A549 (cell line): ENCODE data around the gene USP13. TPM values are rescaled to one million over a fixed set of nuclear protein-coding genes. Genes with fewer than 3 reads are reported as not detected.

ENCODE experiments used
- ATAC-seq, 2 experiments: fragments of 200-7000 bp in 1 of 2; fragments of >200 bp in 1 of 2; cut with Nextera tagmentation in 1 of 2; cut with Tn5 transposase in 1 of 2; 3 replicates each; pipeline versions ENCODE4 v1.8.0 to v1.9.1; 2018 to 2020; ENCODE audit warnings: mild to moderate bottlenecking in 1 of 2, moderate library complexity in 1 of 2
- CTCF ChIA-PET: fragments of 300-600 bp; sonication (Branson Sonifier 250); formaldehyde crosslinking; extraction: SDS; loops from one replicate; lab custom pipeline; 2021; ENCODE audit warnings: antibody characterized with exemption, inconsistent platforms; lab: Yijun Ruan, JAX
- POLR2A ChIA-PET: fragments of 350-600 bp; formaldehyde crosslinking; extraction: SDS; loops from one replicate; lab custom pipeline; 2021; ENCODE audit warnings: antibody characterized with exemption, inconsistent platforms; lab: Yijun Ruan, JAX
- DNase-seq, 2 experiments: peaks; one replicate each; pipeline versions ENCODE4 v3.0.0 to v3.0.0-alpha.2; 2011 to 2016; ENCODE audit warnings: low read depth in 1 of 2, low spot score in 1 of 2
- FAIRE-seq: peaks from 2 replicates; lab custom pipeline; 2011; peaks lifted over from hg19 to GRCh38; lab: Jason Lieb, UNC
- H3K27ac ChIP-seq, 2 experiments: fragments of >200 bp; sonication (Bioruptor Twin); formaldehyde crosslinking; 3 replicates each; pipeline ENCODE4 v1.5.1; 2016 to 2017
- H3K4me1 ChIP-seq: fragments of >200 bp; sonication (Bioruptor Twin); formaldehyde crosslinking; 3 replicates; pipeline ENCODE4 v1.6.1; 2016
- H3K4me2 ChIP-seq: fragments of >200 bp; sonication (Bioruptor Twin); formaldehyde crosslinking; 3 replicates; pipeline ENCODE4 v1.6.1; 2016
- H3K4me3 ChIP-seq: fragments of >200 bp; sonication (Bioruptor Twin); formaldehyde crosslinking; 3 replicates; pipeline ENCODE4 v1.5.1; 2016
- H3K9me3 ChIP-seq: fragments of >200 bp; sonication (Bioruptor Twin); formaldehyde crosslinking; 3 replicates; pipeline ENCODE4 v1.6.1; 2016
- BCL3 ChIP-seq: fragments of >200 bp; sonication (Bioruptor Twin); formaldehyde crosslinking; IDR thresholded peaks from 3 replicates; pipeline ENCODE4 v1.6.1; 2016
- CBX2 ChIP-seq: fragments of 200-600 bp; sonication (generic); IDR thresholded peaks from 2 replicates; pipeline ENCODE4 v1.6.1; 2016; ENCODE audit warnings: low read depth, mild to moderate bottlenecking, borderline replicate concordance
- CHD2 ChIP-seq: fragments of 150-350 bp; IDR thresholded peaks from 2 replicates; pipeline ENCODE4 v1.6.1; 2014; ENCODE audit warnings: low read length; ENCODE audit not compliant: partially characterized antibody
- CHD4 ChIP-seq: fragments of 200-600 bp; sonication (generic); IDR thresholded peaks from 2 replicates; pipeline ENCODE4 v1.6.1; 2016; ENCODE audit warnings: antibody characterized with exemption, mild to moderate bottlenecking, borderline replicate concordance
- ELK1 ChIP-seq: fragments of 150-350 bp; IDR thresholded peaks from 2 replicates; pipeline ENCODE4 v1.6.1; 2014; ENCODE audit warnings: low read depth, mild to moderate bottlenecking, low read length
- EP300 ChIP-seq, 2 experiments: fragments of >200 bp; sonication (Bioruptor Twin); formaldehyde crosslinking; IDR thresholded peaks; 2 replicates in 1 of 2; 3 replicates in 1 of 2; pipeline ENCODE4 v1.6.1; 2016 to 2017
- GATA3 ChIP-seq: IDR thresholded peaks from 2 replicates; pipeline ENCODE4 v1.6.1; 2012; ENCODE audit warnings: borderline replicate concordance
- HDAC2 ChIP-seq: fragments of 200-600 bp; sonication (generic); IDR thresholded peaks from 2 replicates; pipeline ENCODE4 v1.6.1; 2016
- HOXA7 ChIP-seq: fragments of 250-450 bp; sonication (Bioruptor Pico); IDR thresholded peaks from 2 replicates; pipeline ENCODE4 v1.5.0; 2020; ENCODE audit warnings: mild to moderate bottlenecking, moderate library complexity
- JUN ChIP-seq, 2 experiments: fragments of >200 bp; sonication (Bioruptor Twin); formaldehyde crosslinking; IDR thresholded peaks; 2 replicates in 1 of 2; 3 replicates in 1 of 2; pipeline ENCODE4 v1.6.1; 2016 to 2017
- JUNB ChIP-seq: fragments of >200 bp; sonication (Bioruptor Twin); formaldehyde crosslinking; IDR thresholded peaks from 2 replicates; pipeline ENCODE4 v1.6.1; 2016
- KDM1A ChIP-seq: fragments of 200-600 bp; sonication (generic); IDR thresholded peaks from 2 replicates; pipeline ENCODE4 v1.6.1; 2016; ENCODE audit warnings: low read depth, mild to moderate bottlenecking
- KDM5A ChIP-seq: fragments of 200-600 bp; sonication (generic); IDR thresholded peaks from 2 replicates; pipeline ENCODE4 v1.6.1; 2016; ENCODE audit warnings: antibody characterized with exemption, mild to moderate bottlenecking
- MAFK ChIP-seq: fragments of 450-650 bp; IDR thresholded peaks from 2 replicates; pipeline ENCODE4 v1.6.1; 2014; ENCODE audit not compliant: partially characterized antibody
- NFE2L2 ChIP-seq: fragments of 150-350 bp; conservative IDR thresholded peaks from 2 replicates; pipeline ENCODE4 v1.6.1; 2014; ENCODE audit warnings: low read length
- NPAS2 ChIP-seq: fragments of 250-450 bp; sonication (Bioruptor Pico); IDR thresholded peaks from 2 replicates; pipeline ENCODE4 v1.8.0; 2022; ENCODE audit warnings: mild to moderate bottlenecking, moderate library complexity, borderline replicate concordance
- NR3C1 ChIP-seq: fragments of >200 bp; sonication (Bioruptor Twin); formaldehyde crosslinking; IDR thresholded peaks from 3 replicates; pipeline ENCODE4 v1.6.1; 2017
- PHF8 ChIP-seq: fragments of 200-600 bp; sonication (generic); IDR thresholded peaks from 2 replicates; pipeline ENCODE4 v1.6.1; 2016; ENCODE audit warnings: low read depth, mild to moderate bottlenecking, antibody characterized with exemption, moderate library complexity, borderline replicate concordance
- POLR2A ChIP-seq: IDR thresholded peaks from 2 replicates; pipeline ENCODE4 v1.6.1; 2012; ENCODE audit warnings: mild to moderate bottlenecking, low read length
- POLR2AphosphoS2 ChIP-seq: conservative IDR thresholded peaks from 2 replicates; pipeline ENCODE4 v1.6.1; 2012; ENCODE audit warnings: low read length, improper control_type of control experiment, inconsistent platforms
- ZC3H11A ChIP-seq: fragments of 450-650 bp; IDR thresholded peaks from 2 replicates; pipeline ENCODE4 v1.6.1; 2014; ENCODE audit warnings: antibody characterized with exemption, mild to moderate bottlenecking
- WGBS: methylation state at CpG from one replicate; pipeline ENCODE4 v1.1.6; 2017; ENCODE audit errors: missing lambda C conversion rate; 5-methylcytosine and 5-hydroxymethylcytosine counted together
- polyA plus RNA-seq, 4 experiments: library from polyadenylated mRNA; depleted of rRNA in 3 of 4; stranded (reverse); fragments of >200 nt; fragmentation: RNase III in 1 of 4; extraction: RNeasy Plus Mini Kit Qiagen cat#74134 plus additional on column Dnase treatment in 1 of 4; gene quantifications; 2 replicates in 3 of 4; 3 replicates in 1 of 4; pipeline ENCODE4 v1.2.3, GENCODE V29; 2011 to 2017
- TF ChIP-seq, protein P1 (sequence below): IDR thresholded peaks from 2 replicates; pipeline ENCODE4 v1.6.1; 2012

The USP13 gene
- polyA plus RNA-seq, 2 of the 4 experiments (the other 2 are of a cell fraction): 7.5 to 10.2 TPM

- CTCF ChIA-PET: no interaction called here
- ATAC-seq: peak; percentile 100
- H3K4me1 ChIP-seq: peaks cover 14% of the 10 kb centered on the region; the same call in 2 of the 3 replicates
- TF ChIP-seq PHF8 (peak; percentile 26), BCL3 (0 out of 3 replicates have a peak, but pooled peaks have one; percentile 44), POLR2AphosphoS2 (no peak), JUN (IDR thresholded peaks at IDR 0.05) (peak; percentile 50 to 74; a peak in 4 of 5 replicates), HDAC2 (peak; percentile 55; the same call in 1 of the 2 replicates), GATA3 (no peak), EP300 (IDR thresholded peaks at IDR 0.05) (no peak), NR3C1 (no peak), ELK1 (no peak), POLR2A (peak; percentile 62), CHD4 (no peak), CHD2 (no peak), MAFK (peak; percentile 57), NFE2L2 (no peak), KDM5A (peak; percentile 97), CBX2 (no peak), HOXA7 (CRISPR knock-in tag) (no peak), KDM1A (no peak), ZC3H11A (no peak)
- TF ChIP-seq, protein P1, sequence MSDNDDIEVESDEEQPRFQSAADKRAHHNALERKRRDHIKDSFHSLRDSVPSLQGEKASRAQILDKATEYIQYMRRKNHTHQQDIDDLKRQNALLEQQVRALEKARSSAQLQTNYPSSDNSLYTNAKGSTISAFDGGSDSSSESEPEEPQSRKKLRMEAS: peak; percentile 52; the same call in 1 of the 2 replicates
- no peaks in the 10 kb centered on the region for H3K9me3 ChIP-seq
- POLR2A ChIA-PET: interaction anchor here (0.6 to 1.4 kb wide), 6 partner anchors 11 to 51 kb away, joined by 3 to 6 read pairs (median 4); partner anchors contain the start of genes ACTL6A and USP13
- peak; percentile 83 to 94 for DNase-seq
- WGBS: 1% methylated on average over 34 of the region's 45 CpGs
- FAIRE-seq: no peak
- peak within 1 kb of the TSS; percentile 89 for H3K4me2 ChIP-seq
- peak within 1 kb of the TSS; percentile 86 to 92 for H3K27ac ChIP-seq
- H3K4me3 ChIP-seq: peak within 1 kb of the TSS; percentile 80
Measured at GRCh38 chr3:179604321-179605078, 48.3 kb upstream of the USP13 start, which contains the start of the genes MRPL47 and NDUFB5. Gene MRPL47 (minus strand): TSS chr3:179604638. CDS start chr3:179604624, 14 bp downstream. Gene NDUFB5 (plus strand): TSS chr3:179604794. CDS start chr3:179604816, 22 bp downstream.

DNA sequence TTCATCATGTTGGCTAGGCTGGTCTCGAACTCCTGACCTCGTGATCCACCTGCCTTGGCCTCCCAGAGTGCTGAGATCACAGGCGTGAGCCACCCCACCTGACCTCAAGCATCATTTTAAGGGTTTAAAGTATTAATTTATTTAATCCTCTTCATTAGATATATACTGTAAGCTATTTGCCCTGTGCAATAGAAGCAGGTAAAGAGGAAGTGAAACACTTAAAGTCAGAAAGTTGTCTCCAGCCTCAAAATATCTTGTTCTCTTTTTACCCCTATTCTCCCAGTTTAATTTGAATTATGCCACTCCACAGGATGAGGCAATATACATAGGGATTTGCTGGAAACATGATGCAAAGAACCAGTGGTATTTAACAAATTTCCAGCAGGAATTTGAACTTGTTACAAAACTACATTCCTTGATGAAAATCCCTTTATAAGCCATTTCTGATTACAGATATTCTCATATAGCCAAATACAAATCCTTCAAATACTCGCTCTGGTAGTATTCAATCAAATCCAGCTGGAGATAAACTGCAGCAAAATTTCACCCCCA is 46.2 kb upstream of the USP13 start:
- DNase-seq: no peak
- ATAC-seq: no peak
- no peak for TF ChIP-seq HDAC2
- TF ChIP-seq NPAS2: no peak
- TF ChIP-seq JUNB: no peak
- Histone ChIP-seq H3K4me2 (no peak overlapping the region), H3K9me3 (no peaks in the 10 kb centered on the region), H3K4me3 (no peak overlapping the region), H3K27ac (no peak overlapping the region), H3K4me1 (peaks cover 14% of the 10 kb centered on the region; the same call in 2 of the 3 replicates)
- WGBS: 93% methylated on average over 4 of the region's 4 CpGs
- FAIRE-seq: no peak
- POLR2A ChIA-PET: no interaction called here
- CTCF ChIA-PET: no interaction called here
